ENCODE data around the gene CD209.

The CD209 gene

DNA sequence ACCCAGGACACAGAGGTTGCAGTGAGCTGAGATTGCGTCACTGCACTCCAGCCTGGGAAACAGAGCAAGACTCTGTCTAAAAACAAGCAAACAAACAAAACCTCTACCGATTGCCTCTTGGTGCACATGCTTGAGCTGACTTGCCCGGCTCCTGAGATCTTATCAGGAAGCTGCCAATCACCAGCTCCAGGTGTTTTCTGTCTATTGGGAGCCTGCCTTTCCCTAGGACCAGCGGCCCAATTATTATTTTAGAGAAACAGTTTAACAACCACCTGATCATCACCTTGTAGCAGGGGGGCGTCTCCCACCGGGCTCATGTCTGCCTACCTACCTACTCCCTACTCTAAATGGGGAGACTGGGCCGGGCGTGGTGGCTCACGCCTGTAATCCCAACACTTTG is 26.5 kb upstream of the CD209 start:
- no peak for TF ChIP-seq CREB1 (IDR thresholded peaks at IDR 0.05; ENCODE audit: low read depth)
- TF ChIP-seq MAX (IDR thresholded peaks at IDR 0.05), result no peak
- no peak for TF ChIP-seq CEBPB (IDR thresholded peaks at IDR 0.05)
- TF ChIP-seq TCF12 (IDR thresholded peaks at IDR 0.05; ENCODE audit: low read depth), result no peak
- no peak for TF ChIP-seq ZBTB7A (IDR thresholded peaks at IDR 0.05; ENCODE audit: low read depth)
- no peak for TF ChIP-seq NFIC (IDR thresholded peaks at IDR 0.05)
- TF ChIP-seq FOXM1 (IDR thresholded peaks at IDR 0.05; ENCODE audit: borderline replicate concordance, low read depth), result no peak

DNA sequence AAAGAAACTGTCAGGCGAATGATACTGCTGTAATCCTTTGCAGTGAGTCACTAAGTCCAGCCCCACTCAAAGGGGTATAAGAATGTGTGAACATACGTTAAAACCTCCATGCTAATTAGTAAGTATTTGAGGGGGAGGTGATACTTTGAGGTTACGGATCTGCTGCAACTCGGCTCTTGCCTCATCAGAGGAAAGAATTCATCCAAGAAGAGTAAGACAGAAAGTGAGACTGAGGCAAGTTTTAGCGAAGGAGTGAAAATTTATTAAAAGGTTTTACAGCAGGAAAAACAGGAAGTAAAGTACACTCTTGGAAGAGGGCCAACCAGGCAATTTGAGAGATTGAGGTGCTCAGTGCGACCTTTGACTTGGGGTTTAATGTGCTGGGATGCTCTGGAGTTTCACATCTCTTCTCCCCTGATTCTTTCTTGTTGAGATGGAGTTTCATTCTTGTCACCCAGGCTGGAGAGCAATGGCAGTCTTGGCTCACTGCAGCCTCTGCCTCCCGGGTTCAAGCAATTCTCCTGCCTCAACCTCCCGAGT is 25.5 kb upstream of the CD209 start:
- TF ChIP-seq TCF12 (IDR thresholded peaks at IDR 0.05; ENCODE audit: low read depth), result no peak
- TF ChIP-seq EP300 (IDR thresholded peaks at IDR 0.05; ENCODE audit: borderline replicate concordance), result no peak
- TF ChIP-seq ZBTB7A (IDR thresholded peaks at IDR 0.05; ENCODE audit: low read depth), result no peak
- TF ChIP-seq CREB1 (IDR thresholded peaks at IDR 0.05; ENCODE audit: low read depth), result no peak
- no peak for TF ChIP-seq TAF1 (IDR thresholded peaks at IDR 0.05; ENCODE audit: low read depth)
- TF ChIP-seq, protein P1, sequence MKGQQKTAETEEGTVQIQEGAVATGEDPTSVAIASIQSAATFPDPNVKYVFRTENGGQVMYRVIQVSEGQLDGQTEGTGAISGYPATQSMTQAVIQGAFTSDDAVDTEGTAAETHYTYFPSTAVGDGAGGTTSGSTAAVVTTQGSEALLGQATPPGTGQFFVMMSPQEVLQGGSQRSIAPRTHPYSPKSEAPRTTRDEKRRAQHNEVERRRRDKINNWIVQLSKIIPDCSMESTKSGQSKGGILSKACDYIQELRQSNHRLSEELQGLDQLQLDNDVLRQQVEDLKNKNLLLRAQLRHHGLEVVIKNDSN (IDR thresholded peaks at IDR 0.05), result no peak
- TF ChIP-seq FOXM1 (IDR thresholded peaks at IDR 0.05; ENCODE audit: borderline replicate concordance, low read depth), result no peak
- no peak for TF ChIP-seq TEAD4 (IDR thresholded peaks at IDR 0.05)
- no peak for TF ChIP-seq RAD21 (IDR thresholded peaks at IDR 0.05; ENCODE audit: low read depth)
- no peak for TF ChIP-seq YY1 (IDR thresholded peaks at IDR 0.05; ENCODE audit: low read depth)
- no peak for TF ChIP-seq CEBPB (IDR thresholded peaks at IDR 0.05)
- no peak for TF ChIP-seq MAX (IDR thresholded peaks at IDR 0.05)
- TF ChIP-seq, protein P2, sequence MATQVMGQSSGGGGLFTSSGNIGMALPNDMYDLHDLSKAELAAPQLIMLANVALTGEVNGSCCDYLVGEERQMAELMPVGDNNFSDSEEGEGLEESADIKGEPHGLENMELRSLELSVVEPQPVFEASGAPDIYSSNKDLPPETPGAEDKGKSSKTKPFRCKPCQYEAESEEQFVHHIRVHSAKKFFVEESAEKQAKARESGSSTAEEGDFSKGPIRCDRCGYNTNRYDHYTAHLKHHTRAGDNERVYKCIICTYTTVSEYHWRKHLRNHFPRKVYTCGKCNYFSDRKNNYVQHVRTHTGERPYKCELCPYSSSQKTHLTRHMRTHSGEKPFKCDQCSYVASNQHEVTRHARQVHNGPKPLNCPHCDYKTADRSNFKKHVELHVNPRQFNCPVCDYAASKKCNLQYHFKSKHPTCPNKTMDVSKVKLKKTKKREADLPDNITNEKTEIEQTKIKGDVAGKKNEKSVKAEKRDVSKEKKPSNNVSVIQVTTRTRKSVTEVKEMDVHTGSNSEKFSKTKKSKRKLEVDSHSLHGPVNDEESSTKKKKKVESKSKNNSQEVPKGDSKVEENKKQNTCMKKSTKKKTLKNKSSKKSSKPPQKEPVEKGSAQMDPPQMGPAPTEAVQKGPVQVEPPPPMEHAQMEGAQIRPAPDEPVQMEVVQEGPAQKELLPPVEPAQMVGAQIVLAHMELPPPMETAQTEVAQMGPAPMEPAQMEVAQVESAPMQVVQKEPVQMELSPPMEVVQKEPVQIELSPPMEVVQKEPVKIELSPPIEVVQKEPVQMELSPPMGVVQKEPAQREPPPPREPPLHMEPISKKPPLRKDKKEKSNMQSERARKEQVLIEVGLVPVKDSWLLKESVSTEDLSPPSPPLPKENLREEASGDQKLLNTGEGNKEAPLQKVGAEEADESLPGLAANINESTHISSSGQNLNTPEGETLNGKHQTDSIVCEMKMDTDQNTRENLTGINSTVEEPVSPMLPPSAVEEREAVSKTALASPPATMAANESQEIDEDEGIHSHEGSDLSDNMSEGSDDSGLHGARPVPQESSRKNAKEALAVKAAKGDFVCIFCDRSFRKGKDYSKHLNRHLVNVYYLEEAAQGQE (IDR thresholded peaks at IDR 0.05; ENCODE audit: low read depth), result no peak
- no peak for TF ChIP-seq EGR1 (IDR thresholded peaks at IDR 0.05)

DNA sequence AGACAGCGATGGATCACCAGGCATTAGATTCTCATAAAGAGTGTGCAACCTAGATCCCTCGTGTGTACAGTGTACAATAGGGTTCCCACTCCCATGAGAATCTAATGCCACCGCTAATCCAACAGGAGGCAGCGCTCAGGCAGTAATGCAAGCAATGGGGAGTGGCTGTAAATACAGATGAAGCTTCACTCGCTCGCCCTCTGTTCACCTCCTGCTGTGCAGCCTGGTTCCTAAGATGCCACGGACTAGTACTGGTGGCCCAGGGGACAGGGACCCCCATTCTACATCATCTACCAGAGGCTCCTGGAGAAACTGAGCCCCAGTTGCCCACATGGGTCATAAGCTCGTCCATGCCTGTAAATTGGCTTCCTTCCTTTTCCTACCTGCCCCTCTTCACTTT is 23.7 kb upstream of the CD209 start:
- TF ChIP-seq TEAD4 (IDR thresholded peaks at IDR 0.05) (no peak), FOXM1 (IDR thresholded peaks at IDR 0.05; ENCODE audit: borderline replicate concordance, low read depth) (no peak), CREB1 (IDR thresholded peaks at IDR 0.05; ENCODE audit: low read depth) (no peak), EGR1 (IDR thresholded peaks at IDR 0.05) (no peak), MAX (IDR thresholded peaks at IDR 0.05) (no peak), YY1 (IDR thresholded peaks at IDR 0.05; ENCODE audit: low read depth) (no peak), TAF1 (IDR thresholded peaks at IDR 0.05; ENCODE audit: low read depth) (no peak), NFIC (IDR thresholded peaks at IDR 0.05) (no peak), TCF12 (IDR thresholded peaks at IDR 0.05; ENCODE audit: low read depth) (no peak), EP300 (IDR thresholded peaks at IDR 0.05; ENCODE audit: borderline replicate concordance) (no peak)
- TF ChIP-seq, protein P2 (IDR thresholded peaks at IDR 0.05; ENCODE audit: low read depth), result no peak
- TF ChIP-seq, protein P1 (IDR thresholded peaks at IDR 0.05), result no peak

- TF ChIP-seq YY1 (IDR thresholded peaks at IDR 0.05; ENCODE audit: low read depth), result no peak
- no peak for TF ChIP-seq FOXM1 (IDR thresholded peaks at IDR 0.05; ENCODE audit: borderline replicate concordance, low read depth)
- no peak for TF ChIP-seq EGR1 (IDR thresholded peaks at IDR 0.05)
- TF ChIP-seq, protein P1 (IDR thresholded peaks at IDR 0.05), result no peak
- no peak for TF ChIP-seq TCF12 (IDR thresholded peaks at IDR 0.05; ENCODE audit: low read depth)
- TF ChIP-seq ZBTB7A (IDR thresholded peaks at IDR 0.05; ENCODE audit: low read depth), result no peak
- no peak for TF ChIP-seq RAD21 (IDR thresholded peaks at IDR 0.05; ENCODE audit: low read depth)
- TF ChIP-seq EP300 (IDR thresholded peaks at IDR 0.05; ENCODE audit: borderline replicate concordance), result no peak
- no peak for TF ChIP-seq MAX (IDR thresholded peaks at IDR 0.05)
- no peak for TF ChIP-seq TEAD4 (IDR thresholded peaks at IDR 0.05)
- no peak for TF ChIP-seq CEBPB (IDR thresholded peaks at IDR 0.05)
- TF ChIP-seq NFIC (IDR thresholded peaks at IDR 0.05), result no peak
- TF ChIP-seq, protein P2 (IDR thresholded peaks at IDR 0.05; ENCODE audit: low read depth), result no peak
- TF ChIP-seq TAF1 (IDR thresholded peaks at IDR 0.05; ENCODE audit: low read depth), result no peak
- TF ChIP-seq CREB1 (IDR thresholded peaks at IDR 0.05; ENCODE audit: low read depth), result no peak
These were observed 21.8 kb upstream of the CD209 start for GRCh38 chr19:7769171-7769570.

All from Ishikawa (cell line).